ENCODE data around the gene MYO10.
"Not testable (repeated sequence)": the region's sequence is repeated elsewhere in the genome, so short reads cannot be mapped to it uniquely, and the experiment has no call there.

MYO10 gene

GRCh38 chr5:16721151-16722096 lies 214.7 kb downstream of the MYO10 start:
- no peak for DNase-seq (ENCODE audit: low read depth in 3 of 3, low spot score in 1 of 3)

- DNase-seq (ENCODE audit: low read depth in 3 of 3, low spot score in 1 of 3): not testable (repeated sequence)
These were observed 218.1 kb downstream of the MYO10 start for GRCh38 chr5:16718036-16718435.

- no peak for DNase-seq (ENCODE audit: low read depth in 3 of 3, low spot score in 1 of 3)
These were observed 222.6 kb downstream of the MYO10 start for GRCh38 chr5:16713386-16713928.

GRCh38 chr5:16712620-16713019 lies 223.5 kb downstream of the MYO10 start:
- DNase-seq (ENCODE audit: low read depth in 3 of 3, low spot score in 1 of 3): no peak

- DNase-seq (ENCODE audit: low read depth in 3 of 3, low spot score in 1 of 3): no peak
These were observed 223.9 kb downstream of the MYO10 start for GRCh38 chr5:16712178-16712577.

GRCh38 chr5:16709691-16710433 lies 226.2 kb downstream of the MYO10 start:
- DNase-seq (ENCODE audit: low read depth in 3 of 3, low spot score in 1 of 3): no peak

GRCh38 chr5:16707869-16708192 lies 228.3 kb downstream of the MYO10 start:
- no peak for DNase-seq (ENCODE audit: low read depth in 3 of 3, low spot score in 1 of 3)

- DNase-seq (ENCODE audit: low read depth in 3 of 3, low spot score in 1 of 3): no peak
These were observed 228.8 kb downstream of the MYO10 start for GRCh38 chr5:16707168-16707868.

GRCh38 chr5:16704945-16705344 lies 231.1 kb downstream of the MYO10 start:
- no peak for DNase-seq (ENCODE audit: low read depth in 3 of 3, low spot score in 1 of 3)

- no peak for DNase-seq (ENCODE audit: low read depth in 3 of 3, low spot score in 1 of 3)
These were observed 233.1 kb downstream of the MYO10 start for GRCh38 chr5:16702964-16703363.

GRCh38 chr5:16701134-16702099 lies 234.7 kb downstream of the MYO10 start:
- DNase-seq (ENCODE audit: low read depth in 3 of 3, low spot score in 1 of 3): no peak

- DNase-seq (ENCODE audit: low read depth in 3 of 3, low spot score in 1 of 3): no peak
These were observed 236.0 kb downstream of the MYO10 start for GRCh38 chr5:16700081-16700480.

- DNase-seq (ENCODE audit: low read depth in 3 of 3, low spot score in 1 of 3): no peak
These were observed 240.3 kb downstream of the MYO10 start for GRCh38 chr5:16695779-16696178.

- DNase-seq (ENCODE audit: low read depth in 3 of 3, low spot score in 1 of 3): no peak
These were observed 242.2 kb downstream of the MYO10 start for GRCh38 chr5:16693879-16694278.

- DNase-seq (ENCODE audit: low read depth in 3 of 3, low spot score in 1 of 3): no peak
These were observed 244.4 kb downstream of the MYO10 start for GRCh38 chr5:16691731-16692130.

- DNase-seq (ENCODE audit: low read depth in 3 of 3, low spot score in 1 of 3): no peak
These were observed 245.7 kb downstream of the MYO10 start for GRCh38 chr5:16690243-16690852.

- DNase-seq (ENCODE audit: low read depth in 3 of 3, low spot score in 1 of 3): no peak
These were observed 248.2 kb downstream of the MYO10 start for GRCh38 chr5:16687898-16688297.

- DNase-seq (ENCODE audit: low read depth in 3 of 3, low spot score in 1 of 3): no peak
These were observed 251.0 kb downstream of the MYO10 start for GRCh38 chr5:16685069-16685468.

GRCh38 chr5:16681876-16682275 lies 254.2 kb downstream of the MYO10 start:
- no peak for DNase-seq (ENCODE audit: low read depth in 3 of 3, low spot score in 1 of 3)

GRCh38 chr5:16679863-16680262 lies 256.2 kb downstream of the MYO10 start:
- no peak for DNase-seq (ENCODE audit: low read depth in 3 of 3, low spot score in 1 of 3)
